ENCODE results near the gene RUNX1. TPM values are rescaled to one million over a fixed set of nuclear protein-coding genes. Genes with fewer than 3 reads are reported as not detected.

Gene RUNX1
- total RNA-seq, 1 donor from 2014 or later, result 0.47 TPM

DNA sequence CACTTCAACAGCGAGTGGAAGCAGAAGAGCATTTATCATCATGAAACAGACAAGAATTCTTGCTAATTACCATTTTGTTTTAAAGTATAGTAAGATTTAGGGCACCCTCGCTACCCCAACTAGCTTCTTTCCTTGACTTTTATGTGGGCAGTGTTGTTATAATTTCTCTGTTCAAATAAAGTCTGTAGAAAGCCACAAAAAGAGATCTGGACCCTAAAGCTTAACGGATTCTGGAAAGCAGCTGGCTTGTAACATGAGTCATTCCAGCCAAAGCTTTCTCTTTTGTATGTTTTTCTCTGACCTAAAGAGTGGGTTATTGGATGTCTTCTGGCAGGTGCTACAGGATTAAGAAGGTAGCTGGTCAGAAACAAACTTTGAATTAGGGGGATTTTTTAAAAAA lies 37.4 kb downstream of the RUNX1 start:
- Mint-ChIP-seq H3K27me3 (ENCODE audit: unreplicated experiment) (no peaks in the 10 kb centered on the region), H3K4me1 (ENCODE audit: low read depth, unreplicated experiment) (peaks cover 3% of the 10 kb centered on the region), H3K36me3 (ENCODE audit: unreplicated experiment) (no peaks in the 10 kb centered on the region), H3K4me3 (ENCODE audit: unreplicated experiment) (no peak overlapping the region), H3K9me3 (ENCODE audit: unreplicated experiment) (peaks cover 6% of the 10 kb centered on the region), H3K27ac (ENCODE audit: unreplicated experiment) (no peak overlapping the region)
- TF ChIP-seq, protein P1, sequence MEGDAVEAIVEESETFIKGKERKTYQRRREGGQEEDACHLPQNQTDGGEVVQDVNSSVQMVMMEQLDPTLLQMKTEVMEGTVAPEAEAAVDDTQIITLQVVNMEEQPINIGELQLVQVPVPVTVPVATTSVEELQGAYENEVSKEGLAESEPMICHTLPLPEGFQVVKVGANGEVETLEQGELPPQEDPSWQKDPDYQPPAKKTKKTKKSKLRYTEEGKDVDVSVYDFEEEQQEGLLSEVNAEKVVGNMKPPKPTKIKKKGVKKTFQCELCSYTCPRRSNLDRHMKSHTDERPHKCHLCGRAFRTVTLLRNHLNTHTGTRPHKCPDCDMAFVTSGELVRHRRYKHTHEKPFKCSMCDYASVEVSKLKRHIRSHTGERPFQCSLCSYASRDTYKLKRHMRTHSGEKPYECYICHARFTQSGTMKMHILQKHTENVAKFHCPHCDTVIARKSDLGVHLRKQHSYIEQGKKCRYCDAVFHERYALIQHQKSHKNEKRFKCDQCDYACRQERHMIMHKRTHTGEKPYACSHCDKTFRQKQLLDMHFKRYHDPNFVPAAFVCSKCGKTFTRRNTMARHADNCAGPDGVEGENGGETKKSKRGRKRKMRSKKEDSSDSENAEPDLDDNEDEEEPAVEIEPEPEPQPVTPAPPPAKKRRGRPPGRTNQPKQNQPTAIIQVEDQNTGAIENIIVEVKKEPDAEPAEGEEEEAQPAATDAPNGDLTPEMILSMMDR (IDR thresholded peaks at IDR 0.05; ENCODE audit: partially characterized antibody, unreplicated experiment), result no peak
- DNase-seq, result no peak

DNA sequence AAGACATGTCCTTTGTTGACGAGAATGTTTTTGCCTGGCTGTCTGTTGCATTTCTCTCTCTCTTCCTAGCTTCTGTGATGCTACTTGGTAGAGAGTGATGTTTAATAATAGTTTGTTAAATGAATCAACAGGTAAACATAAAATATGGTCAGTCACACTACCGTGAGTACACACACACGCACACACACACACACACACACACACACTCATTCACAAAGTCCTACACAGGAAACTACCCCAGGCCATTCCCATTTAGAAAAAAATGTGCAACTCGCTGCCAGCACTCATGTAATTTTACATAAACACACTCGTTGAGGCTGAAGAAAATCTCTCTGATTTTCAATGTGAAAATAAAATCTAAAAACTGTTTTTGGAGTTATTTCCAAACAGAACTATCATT lies 38.7 kb downstream of the RUNX1 start:
- TF ChIP-seq, protein P1 (IDR thresholded peaks at IDR 0.05; ENCODE audit: partially characterized antibody, unreplicated experiment), result no peak
- Mint-ChIP-seq H3K9me3 (ENCODE audit: unreplicated experiment) (peaks cover 4% of the 10 kb centered on the region), H3K36me3 (ENCODE audit: unreplicated experiment) (no peaks in the 10 kb centered on the region), H3K27me3 (ENCODE audit: unreplicated experiment) (no peaks in the 10 kb centered on the region), H3K27ac (ENCODE audit: unreplicated experiment) (no peak overlapping the region), H3K4me3 (ENCODE audit: unreplicated experiment) (no peak overlapping the region), H3K4me1 (ENCODE audit: low read depth, unreplicated experiment) (peaks cover 3% of the 10 kb centered on the region)
- no peak for DNase-seq

DNA sequence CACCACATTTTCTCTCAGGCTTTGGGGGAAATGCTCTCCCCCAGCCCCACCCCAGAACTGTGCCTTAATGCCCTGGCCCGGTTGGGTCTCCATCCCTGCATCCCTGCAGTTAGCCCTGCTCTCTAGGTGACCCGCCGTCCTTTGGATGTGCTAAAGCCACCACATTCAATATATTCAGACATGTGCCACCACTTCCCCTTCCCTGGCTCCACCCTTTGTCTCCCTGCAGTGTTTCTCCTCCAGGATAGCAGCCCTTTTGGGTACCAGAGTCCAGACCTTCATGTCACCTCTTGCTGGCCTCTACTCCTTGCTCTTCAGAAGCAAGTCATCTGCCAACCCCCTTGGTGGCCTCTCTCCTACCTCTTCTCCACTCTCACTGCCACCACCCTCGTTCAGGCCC lies 41.8 kb downstream of the RUNX1 start:
- no peaks in the 10 kb centered on the region for H3K4me1 Mint-ChIP-seq (ENCODE audit: low read depth, unreplicated experiment)
- H3K9me3 Mint-ChIP-seq (ENCODE audit: unreplicated experiment), result peaks cover 6% of the 10 kb centered on the region
- TF ChIP-seq, protein P1 (IDR thresholded peaks at IDR 0.05; ENCODE audit: partially characterized antibody, unreplicated experiment), result no peak
- no peaks in the 10 kb centered on the region for H3K36me3 Mint-ChIP-seq (ENCODE audit: unreplicated experiment)
- no peak overlapping the region for H3K4me3 Mint-ChIP-seq (ENCODE audit: unreplicated experiment)
- no peak for DNase-seq
- H3K27ac Mint-ChIP-seq (ENCODE audit: unreplicated experiment), result no peak overlapping the region
- peaks cover 1% of the 10 kb centered on the region for H3K27me3 Mint-ChIP-seq (ENCODE audit: unreplicated experiment)

- TF ChIP-seq, protein P1 (IDR thresholded peaks at IDR 0.05; ENCODE audit: partially characterized antibody, unreplicated experiment), result no peak
- H3K4me1 Mint-ChIP-seq (ENCODE audit: low read depth, unreplicated experiment), result no peaks in the 10 kb centered on the region
- no peak overlapping the region for H3K27ac Mint-ChIP-seq (ENCODE audit: unreplicated experiment)
- no peak overlapping the region for H3K4me3 Mint-ChIP-seq (ENCODE audit: unreplicated experiment)
- H3K27me3 Mint-ChIP-seq (ENCODE audit: unreplicated experiment), result peaks cover 1% of the 10 kb centered on the region
- no peak for DNase-seq
- H3K36me3 Mint-ChIP-seq (ENCODE audit: unreplicated experiment), result no peaks in the 10 kb centered on the region
- peaks cover 6% of the 10 kb centered on the region for H3K9me3 Mint-ChIP-seq (ENCODE audit: unreplicated experiment)
These were observed 42.3 kb downstream of the RUNX1 start for GRCh38 chr21:35006771-35007170.

DNA sequence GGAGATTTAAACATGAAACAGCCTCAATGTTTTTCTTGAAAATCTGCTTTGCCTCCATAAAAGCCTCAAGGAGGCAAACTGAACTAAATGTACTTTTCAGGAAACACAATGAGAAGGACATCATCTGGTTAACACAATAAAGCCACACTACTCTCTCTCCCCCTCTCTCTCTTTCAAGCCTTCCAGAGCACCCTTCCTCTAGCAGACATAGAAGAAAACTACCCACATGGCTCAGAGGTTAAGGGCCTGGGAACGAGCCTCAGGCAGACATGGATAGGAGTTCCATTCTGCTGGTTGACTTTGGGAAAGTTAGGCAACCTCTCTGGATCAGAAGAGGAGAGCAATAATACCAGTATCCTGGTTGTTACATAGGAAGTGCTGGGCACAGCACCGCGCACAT lies 42.9 kb downstream of the RUNX1 start:
- peaks cover 1% of the 10 kb centered on the region for H3K27me3 Mint-ChIP-seq (ENCODE audit: unreplicated experiment)
- no peaks in the 10 kb centered on the region for H3K4me1 Mint-ChIP-seq (ENCODE audit: low read depth, unreplicated experiment)
- TF ChIP-seq, protein P1 (IDR thresholded peaks at IDR 0.05; ENCODE audit: partially characterized antibody, unreplicated experiment), result no peak
- H3K36me3 Mint-ChIP-seq (ENCODE audit: unreplicated experiment), result no peaks in the 10 kb centered on the region
- DNase-seq, result no peak
- H3K9me3 Mint-ChIP-seq (ENCODE audit: unreplicated experiment), result peaks cover 3% of the 10 kb centered on the region
- H3K27ac Mint-ChIP-seq (ENCODE audit: unreplicated experiment), result no peak overlapping the region
- H3K4me3 Mint-ChIP-seq (ENCODE audit: unreplicated experiment), result no peak overlapping the region

Measured in glutamatergic neuron (in vitro differentiated cells).